ENCODE measurements around the gene SLC36A4.
"Not testable (repeated sequence)": the region's sequence is repeated elsewhere in the genome, so short reads cannot be mapped to it uniquely, and the experiment has no call there.

Gene SLC36A4

DNA sequence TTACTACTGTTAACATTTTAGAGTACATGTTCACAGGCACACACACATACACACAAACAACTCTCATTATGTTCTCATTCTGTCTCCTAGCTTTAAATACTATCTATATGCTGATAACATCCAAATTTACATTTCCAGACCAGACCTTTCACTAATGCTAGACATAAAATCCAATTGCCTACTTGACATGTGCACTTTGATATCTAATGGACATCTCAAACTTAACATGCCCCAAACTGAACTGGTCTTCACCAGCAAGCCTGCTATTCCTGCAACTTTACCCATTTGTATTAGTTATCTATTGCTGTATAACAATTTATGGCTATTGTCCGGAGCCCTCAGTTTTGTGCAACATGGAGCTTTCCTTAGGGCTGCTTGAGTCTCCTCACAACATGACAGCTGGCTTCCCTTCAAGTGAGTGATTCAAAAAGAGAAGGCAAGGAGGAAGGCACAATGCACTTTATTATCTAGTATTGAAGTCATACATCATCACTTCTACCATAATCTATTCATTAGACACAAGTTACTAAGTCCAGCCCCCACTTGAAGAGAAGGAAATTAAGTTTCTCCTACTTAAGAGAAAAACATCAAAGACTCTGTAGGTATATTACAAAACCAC lies 3.0 kb downstream of the SLC36A4 start:
- no peak for DNase-seq (ENCODE audit: low spot score)

DNA sequence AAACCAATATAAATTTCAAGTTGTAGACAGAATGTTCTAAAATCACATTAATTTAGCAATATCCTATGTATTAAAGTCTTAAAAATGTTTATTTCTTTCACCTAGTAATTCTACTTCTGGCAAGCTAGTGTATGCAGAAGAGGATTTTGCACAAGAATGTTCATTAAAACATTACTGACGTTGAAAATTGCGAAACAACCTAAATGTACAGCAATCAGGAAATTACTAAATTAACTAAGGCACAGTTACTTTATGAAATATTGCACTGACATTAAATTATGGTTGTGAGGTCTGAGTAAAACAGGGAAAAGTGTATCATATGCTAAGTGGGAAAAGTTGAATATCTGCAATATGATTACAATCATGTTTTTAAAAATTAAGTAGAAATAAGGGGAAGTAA lies 4.1 kb downstream of the SLC36A4 start:
- no peak for DNase-seq (ENCODE audit: low spot score)

DNA sequence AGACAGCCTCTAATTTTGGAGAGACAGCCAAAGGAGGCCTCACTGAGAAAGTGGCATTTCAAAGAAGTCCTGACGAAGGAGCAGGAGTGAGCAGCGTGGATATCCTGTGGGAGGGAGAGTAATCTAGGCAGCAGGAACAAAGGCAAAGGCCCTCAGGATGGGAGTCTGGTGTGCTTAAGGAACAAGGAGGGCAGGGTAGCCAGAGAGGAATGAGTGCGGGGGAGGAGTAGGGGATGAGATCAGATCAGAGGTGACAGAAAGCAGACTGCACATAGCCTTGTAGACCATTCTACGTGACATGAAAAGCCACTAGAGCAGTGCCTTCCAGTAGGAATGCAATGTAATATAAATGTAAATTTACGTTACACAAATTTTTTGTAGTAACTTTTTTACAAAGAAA lies 5.6 kb downstream of the SLC36A4 start:
- DNase-seq (ENCODE audit: low spot score) = no peak

DNA sequence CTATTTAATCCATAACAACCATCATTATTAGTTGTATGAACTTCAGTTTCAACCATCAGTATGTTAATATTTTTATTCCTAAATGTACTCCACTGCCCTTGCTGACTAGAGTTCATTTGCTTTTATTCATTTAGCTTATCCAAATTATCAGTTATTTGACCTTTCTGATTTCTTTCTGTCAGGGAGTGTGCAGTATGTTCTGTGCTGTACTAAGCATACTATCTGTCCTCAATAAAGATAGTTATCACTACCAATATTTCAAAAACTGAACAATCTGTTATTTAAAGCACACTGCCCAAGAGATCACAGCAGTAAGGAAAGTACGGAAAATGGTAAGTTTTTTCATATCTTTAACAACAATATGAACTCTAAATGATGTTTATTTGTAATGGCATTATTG lies 8.3 kb downstream of the SLC36A4 start:
- no peak for DNase-seq (ENCODE audit: low spot score)

DNA sequence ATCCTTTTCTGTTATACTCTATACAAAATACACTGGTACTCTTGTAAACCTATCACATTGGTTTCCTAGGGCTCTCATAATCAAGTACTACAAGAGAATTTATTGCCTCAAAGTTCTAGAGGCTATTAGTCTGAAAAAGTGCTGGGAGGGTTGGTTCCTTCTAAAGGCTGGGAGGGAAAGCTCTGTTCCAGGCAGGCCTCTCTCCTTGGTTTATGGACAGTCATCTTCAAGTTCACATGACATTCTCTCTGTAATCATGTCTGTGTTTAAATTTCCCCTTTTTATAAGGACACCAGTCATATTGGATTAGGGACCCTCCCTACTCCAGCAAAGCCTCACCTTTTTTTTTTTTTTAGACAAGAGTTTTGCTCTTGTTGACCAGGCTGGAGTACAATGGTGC lies 9.1 kb downstream of the SLC36A4 start:
- DNase-seq (ENCODE audit: low spot score) = no peak

DNA sequence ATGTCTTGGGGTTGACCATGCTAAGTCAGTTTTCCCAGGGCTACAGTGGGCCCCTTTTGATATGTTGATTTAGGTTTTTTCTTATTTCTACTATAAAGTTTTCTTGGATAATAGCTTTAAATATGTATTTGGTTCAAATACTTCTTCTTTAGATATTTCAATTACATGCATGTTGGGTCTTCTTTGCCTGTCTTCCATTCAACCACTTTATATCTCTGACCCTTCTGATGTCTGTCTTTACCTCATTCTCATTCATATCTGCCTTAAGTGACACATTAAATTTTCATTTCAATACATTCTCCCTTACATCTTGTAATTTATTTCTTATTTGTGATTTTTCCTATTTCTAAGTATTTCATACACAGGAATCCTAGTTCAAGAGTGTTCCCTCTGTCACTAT lies 10.5 kb downstream of the SLC36A4 start:
- no peak for DNase-seq (ENCODE audit: low spot score)

DNA sequence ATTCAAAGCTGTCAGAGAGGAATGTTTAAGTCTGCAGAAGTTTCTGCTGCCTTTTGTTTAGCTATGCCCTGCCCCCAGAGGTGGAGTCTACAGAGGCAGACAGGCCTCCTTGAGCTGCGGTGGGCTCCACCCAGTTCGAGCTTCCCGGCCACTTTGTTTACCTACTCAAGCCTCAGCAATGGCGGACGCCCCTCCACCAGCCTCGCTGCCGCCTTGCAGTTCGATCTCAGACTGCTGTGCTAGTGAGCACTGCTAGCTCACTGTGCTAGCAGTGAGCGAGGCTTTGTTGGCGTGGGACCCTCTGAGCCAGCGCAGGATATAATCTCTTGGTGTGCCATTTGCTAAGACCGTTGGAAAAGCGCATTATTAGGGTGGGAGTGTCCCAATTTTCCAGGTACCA lies 19.9 kb downstream of the SLC36A4 start:
- not testable (repeated sequence) for DNase-seq (ENCODE audit: low spot score)

DNA sequence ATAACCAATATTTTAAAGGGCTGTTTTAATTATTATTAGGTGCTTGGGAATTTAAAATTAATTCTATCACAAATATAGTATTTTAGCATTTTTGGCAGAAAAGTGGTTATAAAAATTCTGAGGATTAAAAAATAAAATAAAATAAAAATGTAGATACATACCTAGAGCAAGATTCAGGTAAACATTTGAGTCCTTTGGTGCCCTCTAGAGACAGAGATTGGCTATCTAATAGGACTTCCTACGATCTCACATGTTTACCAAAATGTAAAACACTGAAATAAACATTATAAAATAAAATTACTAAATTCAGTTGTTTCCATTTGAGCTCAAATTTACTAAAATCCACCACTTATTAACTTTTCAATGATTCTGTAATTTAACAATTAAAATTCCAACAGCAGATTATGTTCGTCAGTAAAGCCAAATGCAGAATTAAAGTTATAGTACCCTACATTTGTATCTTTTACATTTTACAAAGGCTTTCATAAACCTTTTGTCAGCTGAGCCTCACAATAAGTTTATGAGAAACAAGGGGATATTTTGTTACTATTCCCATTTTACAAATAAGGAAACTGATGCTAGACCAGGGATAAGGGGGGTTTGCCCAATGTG lies 27.7 kb downstream of the SLC36A4 start:
- no peak for DNase-seq (ENCODE audit: low spot score)

DNA sequence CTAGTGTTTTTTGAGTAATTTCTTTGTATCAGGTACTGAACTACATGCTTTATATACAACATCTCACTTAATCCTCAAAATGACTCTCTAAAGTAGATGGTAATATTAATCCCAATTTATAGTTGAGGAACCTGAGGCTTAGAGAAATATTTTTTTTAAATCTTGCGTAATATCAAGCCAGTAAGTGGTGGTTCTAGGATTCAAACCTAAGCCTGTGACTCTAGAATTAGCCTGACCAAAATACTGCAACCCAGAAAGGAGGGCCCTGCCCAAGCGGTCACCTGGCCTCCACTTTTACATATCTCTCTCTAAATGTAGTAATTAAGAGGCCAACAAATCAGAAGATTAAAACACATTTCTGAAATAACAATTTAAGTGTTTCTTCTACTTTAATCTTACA lies 28.6 kb downstream of the SLC36A4 start:
- no peak for DNase-seq (ENCODE audit: low spot score)

DNA sequence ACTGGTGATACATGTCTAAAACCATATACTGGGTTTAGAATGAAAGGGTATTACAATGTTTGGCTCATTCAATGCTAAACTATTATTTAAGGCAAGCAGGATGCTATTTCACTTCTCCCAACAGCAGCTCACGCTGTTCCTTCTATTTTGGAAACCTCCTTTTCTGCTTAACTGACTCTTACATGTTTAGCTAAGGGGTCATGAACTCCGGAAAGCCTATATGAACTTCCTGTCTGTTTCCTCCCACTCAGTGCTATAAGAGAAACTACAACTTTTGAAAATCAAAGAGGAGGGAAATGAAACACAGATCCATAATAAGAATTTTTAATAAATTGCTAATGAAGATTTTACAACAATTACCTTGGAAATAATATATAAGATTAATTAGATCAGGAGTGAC lies 30.9 kb downstream of the SLC36A4 start:
- DNase-seq (ENCODE audit: low spot score) = no peak

DNA sequence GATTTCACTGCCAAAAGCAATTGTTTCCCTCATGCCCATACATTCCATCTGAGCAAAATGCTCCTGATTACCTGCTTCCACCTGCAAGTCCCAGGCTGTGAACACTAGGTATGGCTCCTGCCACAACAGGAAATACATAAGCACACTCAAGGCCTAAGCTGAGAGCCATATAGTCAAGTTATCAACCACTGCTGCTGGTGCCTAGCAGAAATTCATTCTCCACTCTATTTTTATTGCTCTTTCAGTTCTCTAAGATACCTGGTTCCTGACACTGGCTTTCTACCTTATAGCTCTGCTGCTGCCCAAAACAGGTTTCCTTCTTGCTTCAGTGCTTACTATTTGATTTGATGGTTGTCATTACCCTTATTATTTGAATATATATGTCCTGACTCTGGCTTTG lies 31.6 kb downstream of the SLC36A4 start:
- no peak for DNase-seq (ENCODE audit: low spot score)

DNA sequence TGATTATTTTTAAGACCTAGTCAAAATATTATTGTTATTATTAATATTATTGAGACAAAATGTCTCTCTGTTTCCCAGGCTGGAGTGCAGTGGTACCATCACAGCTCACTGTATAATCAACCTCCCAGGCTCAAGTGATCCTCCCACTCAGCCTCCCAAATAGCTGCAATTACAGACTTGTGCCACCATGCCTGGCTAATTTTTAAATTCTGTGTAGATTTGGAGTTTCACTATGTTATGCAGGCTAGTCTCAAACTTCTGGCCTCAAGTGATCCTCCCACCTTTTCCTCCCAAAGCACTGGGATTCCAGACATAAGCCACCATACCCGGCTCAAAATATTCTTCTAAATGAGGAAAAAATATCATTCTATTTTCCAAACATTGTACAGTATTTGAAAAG lies 37.0 kb downstream of the SLC36A4 start:
- no peak for DNase-seq (ENCODE audit: low spot score)

DNA sequence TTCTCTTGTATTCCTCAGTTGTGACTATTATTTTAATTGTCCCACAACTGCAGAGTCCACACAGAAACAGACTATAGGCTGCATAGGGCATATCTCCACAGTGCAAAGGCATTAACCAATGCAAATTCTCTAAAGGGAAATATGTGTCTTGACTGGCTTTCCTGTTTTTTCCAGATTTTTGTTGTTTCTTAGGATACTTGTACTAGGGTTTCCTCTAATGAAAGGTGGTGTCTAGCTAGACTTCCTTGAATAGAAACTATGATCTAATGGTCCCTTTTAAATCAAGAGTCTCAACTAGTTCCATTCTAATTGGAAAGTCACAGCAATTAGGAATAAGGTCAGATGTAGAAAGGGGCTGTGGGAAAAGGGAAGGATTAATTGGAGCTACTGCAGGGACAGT lies 37.6 kb downstream of the SLC36A4 start:
- DNase-seq (ENCODE audit: low spot score) = no peak

DNA sequence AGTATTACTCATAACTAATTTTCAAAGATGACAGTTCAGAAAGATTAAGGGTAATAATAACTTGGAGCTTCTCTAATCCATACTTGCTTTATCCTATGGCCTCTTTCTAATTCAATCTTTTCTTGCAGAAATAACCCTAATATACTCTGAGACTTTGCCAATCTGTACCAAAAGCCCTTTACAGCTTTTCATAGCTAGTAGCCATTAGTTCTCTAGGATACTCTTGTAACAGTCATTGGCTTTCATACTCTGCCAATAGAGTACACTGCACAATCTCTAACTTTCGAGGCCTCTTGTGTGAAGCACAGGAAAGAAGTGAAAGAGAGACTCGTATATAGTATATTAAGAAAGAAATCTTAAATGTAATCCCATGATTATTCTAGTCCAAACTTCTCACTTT lies 38.1 kb downstream of the SLC36A4 start:
- DNase-seq (ENCODE audit: low spot score) = no peak

DNA sequence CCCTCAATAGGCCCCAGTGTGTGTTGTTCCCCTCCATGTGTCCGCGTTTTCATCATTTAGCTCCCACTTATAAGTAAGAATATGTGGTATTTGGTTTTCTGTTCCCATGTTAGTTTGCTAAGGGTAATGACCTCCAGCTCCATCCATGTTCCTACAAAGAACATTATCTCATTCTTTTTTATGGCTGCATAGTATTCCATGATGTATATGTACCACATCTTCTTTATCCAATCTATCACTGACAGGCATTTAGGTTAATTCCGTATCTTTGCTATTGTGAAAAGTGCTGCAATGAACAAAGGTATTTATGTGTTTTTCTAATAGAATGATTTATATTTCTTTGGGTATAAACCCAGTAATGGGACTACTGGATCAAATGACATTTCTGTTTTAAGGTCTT lies 42.1 kb downstream of the SLC36A4 start:
- no peak for DNase-seq (ENCODE audit: low spot score)

DNA sequence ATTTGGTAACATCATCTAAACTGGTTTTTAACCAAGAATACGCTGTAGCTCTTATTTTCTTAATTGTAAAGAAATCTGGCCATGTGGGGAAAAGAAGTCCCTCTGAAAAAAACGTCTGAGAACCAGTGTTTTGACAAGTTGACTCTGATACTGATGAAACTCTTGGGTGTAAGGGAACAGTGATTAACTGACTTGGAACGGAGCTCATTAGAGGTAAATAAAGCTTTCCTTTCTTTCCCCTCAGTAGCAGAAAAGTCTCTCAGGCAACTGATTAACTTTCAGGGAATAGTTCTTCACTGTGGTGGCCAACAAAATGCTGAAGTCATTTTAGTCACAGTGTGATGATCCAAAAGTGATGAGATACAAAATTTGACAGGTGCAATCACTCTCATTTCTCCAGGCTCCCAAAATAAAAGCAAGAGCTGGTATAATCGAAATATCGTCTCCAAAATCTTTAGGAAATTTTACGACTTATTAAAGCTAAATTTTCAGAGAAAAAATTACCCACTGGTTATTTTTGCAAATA lies 52.3 kb downstream of the SLC36A4 start:
- DNase-seq (ENCODE audit: low spot score) = no peak

DNA sequence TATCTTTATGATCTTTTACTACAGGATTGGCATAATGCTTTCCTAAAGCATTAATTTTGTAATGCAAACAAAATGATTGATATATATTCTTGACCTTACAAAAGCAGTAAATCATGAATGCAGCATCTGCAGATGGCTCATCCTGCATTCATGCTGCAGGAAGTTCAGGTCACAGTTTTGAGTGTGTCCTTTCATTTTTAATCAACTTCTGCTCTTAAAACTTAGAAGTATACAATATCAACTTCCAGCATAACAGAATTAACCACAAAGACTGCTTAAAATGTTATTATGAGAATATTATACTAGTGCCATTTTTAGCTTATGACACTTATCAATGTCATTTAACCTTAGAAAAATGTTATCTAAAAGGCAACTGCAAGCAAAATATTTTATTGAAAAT lies 54.0 kb downstream of the SLC36A4 start:
- no peak for DNase-seq (ENCODE audit: low spot score)

DNA sequence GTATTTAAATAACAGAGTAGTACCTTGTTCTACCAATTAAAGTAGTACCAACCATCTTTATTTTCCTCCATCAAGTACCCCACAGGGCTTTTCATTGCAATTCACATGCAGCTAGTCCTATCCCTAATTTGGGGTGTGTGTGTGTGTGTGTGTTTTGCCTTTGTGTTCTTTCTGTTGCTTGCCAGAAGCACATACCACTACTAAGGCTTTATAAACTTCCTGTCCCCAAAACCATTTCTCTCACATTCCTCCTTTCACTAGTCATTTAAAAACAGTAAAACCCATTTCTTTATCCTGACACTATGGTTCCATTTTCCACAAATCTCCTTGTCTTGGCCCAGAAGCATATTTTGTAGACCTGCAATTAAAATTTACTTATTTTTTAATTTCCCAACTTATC lies 54.6 kb downstream of the SLC36A4 start:
- DNase-seq (ENCODE audit: low spot score) = no peak

DNA sequence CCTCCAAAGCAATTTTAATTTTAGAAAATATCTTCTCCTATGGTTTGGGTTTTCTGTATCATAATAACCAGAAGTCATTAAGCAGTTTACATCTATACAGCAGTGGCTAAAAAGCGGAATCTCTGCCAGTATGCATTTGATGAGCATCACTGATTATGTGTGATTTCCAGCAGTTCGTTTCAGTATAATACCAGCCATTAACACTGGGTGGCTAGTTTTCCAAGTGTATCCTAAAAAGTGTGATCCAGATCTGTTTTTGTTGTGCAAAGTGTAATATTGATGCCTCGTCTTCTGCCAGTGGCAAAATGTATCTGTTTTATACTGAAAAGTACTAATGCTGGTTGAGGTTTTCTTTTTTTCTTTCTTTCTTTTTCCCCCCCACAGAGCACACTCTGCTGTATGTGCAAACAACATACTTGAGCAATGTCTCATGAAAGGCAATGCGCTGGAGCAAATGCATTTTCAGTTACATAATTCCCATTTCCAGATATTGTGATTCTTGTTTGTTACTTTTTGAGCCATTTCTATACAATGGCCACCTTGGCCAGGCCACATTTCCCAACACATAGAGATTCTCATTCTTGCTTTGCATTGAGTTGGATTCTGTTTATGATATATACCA lies 64.2 kb downstream of the SLC36A4 start:
- DNase-seq (ENCODE audit: low spot score) = no peak

DNA sequence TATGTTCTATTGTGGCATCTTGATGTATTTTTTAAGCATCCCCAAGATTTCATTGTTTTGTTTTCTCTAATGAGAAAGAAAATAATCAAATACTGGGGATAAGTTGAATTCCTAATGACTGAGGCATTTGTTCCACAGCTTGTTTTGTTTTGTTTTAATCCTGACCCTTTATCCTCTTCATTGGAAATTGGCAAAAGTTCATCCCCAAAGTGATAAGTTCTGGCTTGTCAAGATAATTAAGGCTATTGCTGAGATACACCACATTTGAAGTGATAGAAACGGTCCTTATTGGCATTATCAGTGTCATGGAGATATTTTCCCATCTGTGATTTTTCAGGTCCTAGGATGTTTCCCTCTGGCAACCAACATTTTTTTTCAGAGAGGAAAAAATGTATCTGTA lies 65.0 kb downstream of the SLC36A4 start:
- no peak for DNase-seq (ENCODE audit: low spot score)

DNA sequence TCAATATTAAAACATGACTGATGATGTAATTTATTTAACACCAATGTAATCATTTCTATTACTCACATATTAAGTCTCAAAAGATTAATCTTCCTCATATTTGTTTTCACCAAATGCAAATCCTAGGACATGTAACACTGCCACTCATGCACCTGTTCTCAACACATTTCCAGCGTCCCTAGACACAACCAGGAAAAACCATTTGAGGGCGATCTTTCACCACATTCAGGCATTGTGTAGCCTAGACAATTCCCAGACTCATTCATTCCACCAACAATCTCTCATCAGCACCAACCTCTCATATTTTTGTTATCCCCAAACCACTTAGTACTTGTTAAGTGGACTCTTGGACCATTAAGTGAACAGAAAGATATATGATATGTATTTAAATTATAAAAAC lies 66.1 kb downstream of the SLC36A4 start:
- no peak for DNase-seq (ENCODE audit: low spot score)

DNA sequence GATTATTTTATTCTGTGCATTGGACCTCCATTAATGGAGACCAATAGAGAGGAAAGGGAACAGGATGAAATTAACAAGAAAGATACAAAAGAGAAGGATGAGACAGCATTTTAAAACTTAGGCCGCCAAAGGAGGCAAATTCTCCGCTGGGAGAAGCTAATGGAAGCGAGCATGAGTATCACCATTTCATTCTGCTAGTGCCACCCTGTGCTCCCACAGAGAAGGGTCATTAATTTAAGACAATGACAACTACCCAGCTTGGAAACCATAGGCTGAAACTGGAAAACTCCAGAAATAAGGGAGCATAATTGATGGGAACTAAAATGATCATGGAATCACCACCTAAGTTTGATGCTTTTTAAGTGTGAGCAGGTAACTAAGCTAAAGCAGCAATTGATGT lies 69.2 kb downstream of the SLC36A4 start:
- DNase-seq (ENCODE audit: low spot score) = no peak

DNA sequence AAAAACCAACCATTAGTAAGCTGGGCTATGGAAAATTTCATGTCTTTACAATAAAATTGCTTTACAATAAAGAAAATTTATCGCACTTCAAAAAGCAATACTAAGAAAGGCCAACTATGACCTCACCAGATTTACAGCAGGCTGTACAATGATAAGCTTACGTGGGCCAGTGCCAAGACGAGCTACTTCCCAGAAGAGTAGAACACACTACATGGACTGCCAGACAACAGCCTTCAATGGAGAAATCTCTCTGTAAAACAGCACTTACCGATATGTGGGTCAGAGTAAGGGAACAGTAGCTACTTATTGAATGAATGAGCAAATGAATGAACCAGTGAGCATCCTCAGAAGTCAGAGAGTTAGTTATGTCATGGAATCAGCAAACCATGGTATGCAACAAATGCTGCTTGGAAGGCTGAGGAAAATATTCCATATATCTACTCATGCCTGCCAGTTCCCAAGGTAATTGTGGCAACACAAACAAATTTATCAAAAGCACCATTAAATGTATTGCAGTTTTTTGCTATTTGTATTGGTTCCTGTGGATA lies 74.4 kb downstream of the SLC36A4 start:
- no peak for DNase-seq (ENCODE audit: low spot score)

All from hematopoietic multipotent progenitor cell treated with erythropoietin and hydrocortisone succinate and interleukin-3 and kit ligand, for 15 days (in vitro differentiated cells).